HFFc6 (cell line): ENCODE measurements around the gene SPATA21. TPM values are rescaled to one million over a fixed set of nuclear protein-coding genes. Genes with fewer than 3 reads are reported as not detected.

Experiments used
- DNase-seq: peaks from one replicate; pipeline ENCODE4 v3.0.0-alpha.2; 2018
- H3K27ac Mint-ChIP-seq: 2 replicates; pipeline ENCODE4 v1.8.0; 2020; ENCODE audit warnings: mild to moderate bottlenecking, mixed read lengths
- H3K27me3 Mint-ChIP-seq: 2 replicates; pipeline ENCODE4 v1.8.0; 2021; ENCODE audit warnings: mild to moderate bottlenecking, moderate library complexity, mixed read lengths; ENCODE audit not compliant: insufficient read depth
- H3K36me3 Mint-ChIP-seq: 2 replicates; pipeline ENCODE4 v1.8.0; 2021; ENCODE audit warnings: low read depth, mixed read lengths
- H3K4me1 Mint-ChIP-seq: 2 replicates; pipeline ENCODE4 v1.8.0; 2020; ENCODE audit warnings: low read depth, mixed read lengths
- H3K4me3 Mint-ChIP-seq: 2 replicates; pipeline ENCODE4 v1.8.0; 2020; ENCODE audit warnings: mild to moderate bottlenecking, moderate library complexity, mixed read lengths
- H3K9me3 Mint-ChIP-seq: 2 replicates; pipeline ENCODE4 v1.8.0; 2020; ENCODE audit warnings: mild to moderate bottlenecking, mixed read lengths
- CTCF ChIP-seq: fragments of 200-600 bp; sonication (generic); IDR thresholded peaks from 2 replicates; pipeline ENCODE4 v1.5.0; 2021; ENCODE audit warnings: antibody characterized with exemption, mild to moderate bottlenecking
- total RNA-seq, 6 experiments: library from RNA; stranded (reverse); fragmentation: NEBNext Ultra II Directional; extraction: Animal tissue kit (Norgen Biotek cat#: 25700); gene quantifications; 2 replicates in 1 of 6; 3 replicates in 5 of 6; pipeline ENCODE4 v1.2.3, GENCODE V29; 2021

Gene SPATA21
- total RNA-seq, 6 experiments from 2014 or later = 0.07 TPM; not detected in 5

GRCh38 chr1:16446116-16446515 lies 8.9 kb upstream of the SPATA21 start:
- Mint-ChIP-seq H3K36me3 (peaks cover 28% of the 10 kb centered on the region), H3K27ac (no peak overlapping the region), H3K4me1 (peaks cover 7% of the 10 kb centered on the region), H3K27me3 (peaks cover 1% of the 10 kb centered on the region; the same call in 1 of the 2 replicates), H3K9me3 (no peaks in the 10 kb centered on the region), H3K4me3 (no peak overlapping the region)
- no peak for TF ChIP-seq CTCF
- DNase-seq = no peak

GRCh38 chr1:16445052-16445451 lies 7.8 kb upstream of the SPATA21 start:
- no peak overlapping the region for H3K4me3 Mint-ChIP-seq
- H3K27me3 Mint-ChIP-seq = peaks cover 1% of the 10 kb centered on the region; the same call in 1 of the 2 replicates
- no peak for TF ChIP-seq CTCF
- H3K36me3 Mint-ChIP-seq = peaks cover 28% of the 10 kb centered on the region
- DNase-seq = no peak
- no peaks in the 10 kb centered on the region for H3K9me3 Mint-ChIP-seq
- H3K4me1 Mint-ChIP-seq = peaks cover 11% of the 10 kb centered on the region
- H3K27ac Mint-ChIP-seq = no peak overlapping the region

- Mint-ChIP-seq H3K36me3 (peaks cover 24% of the 10 kb centered on the region), H3K27ac (no peak overlapping the region), H3K9me3 (no peaks in the 10 kb centered on the region), H3K27me3 (peaks cover 1% of the 10 kb centered on the region; the same call in 1 of the 2 replicates), H3K4me3 (no peak overlapping the region), H3K4me1 (peaks cover 14% of the 10 kb centered on the region)
- DNase-seq = no peak
- TF ChIP-seq CTCF = no peak
These were observed 6.9 kb upstream of the SPATA21 start for GRCh38 chr1:16443975-16444770.

GRCh38 chr1:16442941-16443340 lies 5.7 kb upstream of the SPATA21 start:
- DNase-seq = no peak
- Mint-ChIP-seq H3K9me3 (no peaks in the 10 kb centered on the region), H3K27me3 (no peaks in the 10 kb centered on the region; the same call in 1 of the 2 replicates), H3K4me3 (peak overlapping the region; percentile 24; the same call in 1 of the 2 replicates), H3K36me3 (peaks cover 12% of the 10 kb centered on the region), H3K4me1 (peaks cover 14% of the 10 kb centered on the region), H3K27ac (no peak overlapping the region)
- TF ChIP-seq CTCF = no peak

GRCh38 chr1:16442265-16442664 lies 5.0 kb upstream of the SPATA21 start:
- Mint-ChIP-seq H3K27ac (no peak overlapping the region), H3K36me3 (peaks cover 8% of the 10 kb centered on the region; the same call in 1 of the 2 replicates), H3K27me3 (no peaks in the 10 kb centered on the region; the same call in 1 of the 2 replicates), H3K9me3 (no peaks in the 10 kb centered on the region), H3K4me3 (peak overlapping the region; percentile 92), H3K4me1 (peaks cover 14% of the 10 kb centered on the region)
- TF ChIP-seq CTCF = no peak
- no peak for DNase-seq
